Sigmoid colon (tissue), 7 donors: Measurements from ENCODE around the gene GRIK3. TPM values are rescaled to one million over a fixed set of nuclear protein-coding genes. Genes with fewer than 3 reads are reported as not detected.

Experiments used
- DNase-seq: peaks from one replicate; pipeline ENCODE4 v3.0.0-alpha.2; 2019
- H3K27ac ChIP-seq, 4 donors: fragments of 200-600 bp; sonication (generic); one replicate each; pipeline ENCODE4 v1.5.1; 2016 to 2019; ENCODE audit warnings: mild to moderate bottlenecking in 1 of 4
- H3K27me3 ChIP-seq, 3 donors: fragments of 200-600 bp; sonication (generic); one replicate each; pipeline ENCODE4 v1.5.1; 2019; ENCODE audit warnings: mild to moderate bottlenecking in 1 of 3
- H3K36me3 ChIP-seq, 4 donors: fragments of 200-600 bp; sonication (generic); one replicate each; pipeline ENCODE4 v1.5.1; 2016 to 2019
- H3K4me1 ChIP-seq, 4 donors: fragments of 200-600 bp; sonication (generic); one replicate each; pipeline ENCODE4 v1.5.1; 2017 to 2019
- H3K4me3 ChIP-seq, 4 donors: fragments of 200-600 bp; sonication (generic); one replicate each; pipeline ENCODE4 v1.5.1; 2017 to 2019; ENCODE audit warnings: mild to moderate bottlenecking in 2 of 4, moderate library complexity in 1 of 4
- H3K9me3 ChIP-seq, 4 donors: fragments of 200-600 bp in 3 of 4; sonication (generic) in 3 of 4; one replicate each; pipeline versions ENCODE4 v1.5.1 to v1.6.1; 2013 to 2019
- EP300 ChIP-seq, 4 donors: sonication (generic); formaldehyde crosslinking; IDR thresholded peaks; one replicate each; pipeline ENCODE4 v1.6.1; 2017; ENCODE audit warnings: antibody characterized with exemption in 4 of 4
- POLR2A ChIP-seq, 2 donors: fragments of 450-650 bp; IDR thresholded peaks; one replicate each; pipeline ENCODE4 v1.6.1; 2016; ENCODE audit warnings: antibody characterized with exemption in 2 of 2, mild to moderate bottlenecking in 2 of 2, moderate library complexity in 2 of 2
- POLR2AphosphoS5 ChIP-seq, 4 donors: sonication (generic); formaldehyde crosslinking; IDR thresholded peaks; one replicate each; pipeline ENCODE4 v1.6.1; 2017; ENCODE audit warnings: antibody characterized with exemption in 4 of 4
- WGBS, 2 donors: extraction: QIAGEN DNeasy Blood & Tissue Kit; methylation state at CpG; one replicate each; pipeline ENCODE4 v1.1.7; 2013; 5-methylcytosine and 5-hydroxymethylcytosine counted together
- intact Hi-C: fragments of 100-400 bp; cut with DNase I; formaldehyde crosslinking; loops from one replicate; pipeline ENCODE4 v1.15.1; 2023
- polyA plus RNA-seq, 3 donors: library from polyadenylated mRNA; stranded (reverse); fragments of 200-250 nt; gene quantifications; one replicate each; pipeline ENCODE4 v1.2.3, GENCODE V29; 2013
- total RNA-seq, 4 donors: library from RNA; depleted of rRNA; stranded (reverse); fragments of >200 nt; gene quantifications; one replicate each; pipeline ENCODE4 v1.1.0, GENCODE V29; 2016
- TF ChIP-seq, protein P1 (sequence below), 4 experiments: fragments of 450-650 bp in 3 of 4; fragments of 200-600 bp in 1 of 4; IDR thresholded peaks; one replicate each; pipeline ENCODE4 v1.5.1; 2016 to 2019; ENCODE audit warnings: antibody characterized with exemption in 4 of 4, mild to moderate bottlenecking in 3 of 4, moderate library complexity in 2 of 4
- donor health status: healthy with polysubstance abuse.
- donor health status: Bipolar disorder and iron deficiency.
- donor health status: healthy.

Gene GRIK3
- total and polyA plus RNA-seq, 7 donors, result 0.60 to 7.1 (median 3.4) TPM; not detected in 1

DNA sequence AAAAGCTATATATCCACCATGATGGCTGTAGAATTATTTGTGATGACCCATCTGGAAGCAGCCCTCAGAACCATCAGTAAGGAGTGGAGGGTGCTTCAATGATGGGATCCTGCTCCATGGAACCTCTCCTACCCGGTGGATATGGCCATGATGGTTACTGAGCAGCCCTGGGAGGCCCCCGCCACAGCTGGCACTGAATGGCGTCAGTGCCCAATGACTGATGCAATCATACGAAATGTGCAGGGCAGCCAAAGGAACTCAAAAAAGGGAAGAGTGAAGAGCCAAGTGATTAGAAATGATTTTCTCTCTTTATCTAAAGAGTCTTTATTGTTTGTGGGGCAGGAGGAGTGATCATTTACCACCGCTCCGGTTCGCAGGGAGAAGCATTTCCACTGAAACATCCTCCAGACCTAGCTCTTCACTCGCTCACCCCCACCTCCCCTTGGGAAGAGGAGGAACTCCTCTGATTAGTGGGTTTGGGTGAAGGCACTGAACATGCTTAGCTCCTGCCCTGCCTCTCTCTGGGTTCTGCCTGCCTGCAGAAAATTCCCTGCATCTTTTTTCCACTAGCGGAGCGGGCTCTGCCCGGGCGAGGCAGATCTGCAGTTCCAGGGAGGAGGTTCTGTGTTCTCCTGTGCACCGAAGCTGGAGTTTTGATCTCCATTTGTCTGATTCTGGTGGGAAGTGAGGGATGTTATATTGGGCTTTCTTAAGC lies 260.3 kb downstream of the GRIK3 start:
- Histone ChIP-seq H3K9me3 (no peaks in the 10 kb centered on the region), H3K36me3 (no peaks in the 10 kb centered on the region), H3K27me3 (peaks cover 0 to 75% (median 23%) of the 10 kb centered on the region in 3 donors), H3K4me3 (no peak overlapping the region), H3K4me1 (no peaks in the 10 kb centered on the region), H3K27ac (no peak overlapping the region)
- TF ChIP-seq, protein P1, sequence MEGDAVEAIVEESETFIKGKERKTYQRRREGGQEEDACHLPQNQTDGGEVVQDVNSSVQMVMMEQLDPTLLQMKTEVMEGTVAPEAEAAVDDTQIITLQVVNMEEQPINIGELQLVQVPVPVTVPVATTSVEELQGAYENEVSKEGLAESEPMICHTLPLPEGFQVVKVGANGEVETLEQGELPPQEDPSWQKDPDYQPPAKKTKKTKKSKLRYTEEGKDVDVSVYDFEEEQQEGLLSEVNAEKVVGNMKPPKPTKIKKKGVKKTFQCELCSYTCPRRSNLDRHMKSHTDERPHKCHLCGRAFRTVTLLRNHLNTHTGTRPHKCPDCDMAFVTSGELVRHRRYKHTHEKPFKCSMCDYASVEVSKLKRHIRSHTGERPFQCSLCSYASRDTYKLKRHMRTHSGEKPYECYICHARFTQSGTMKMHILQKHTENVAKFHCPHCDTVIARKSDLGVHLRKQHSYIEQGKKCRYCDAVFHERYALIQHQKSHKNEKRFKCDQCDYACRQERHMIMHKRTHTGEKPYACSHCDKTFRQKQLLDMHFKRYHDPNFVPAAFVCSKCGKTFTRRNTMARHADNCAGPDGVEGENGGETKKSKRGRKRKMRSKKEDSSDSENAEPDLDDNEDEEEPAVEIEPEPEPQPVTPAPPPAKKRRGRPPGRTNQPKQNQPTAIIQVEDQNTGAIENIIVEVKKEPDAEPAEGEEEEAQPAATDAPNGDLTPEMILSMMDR (IDR thresholded peaks at IDR 0.05), result no peak
- no peak for TF ChIP-seq POLR2A (IDR thresholded peaks at IDR 0.05)
- no peak for TF ChIP-seq EP300 (IDR thresholded peaks at IDR 0.05)
- TF ChIP-seq POLR2AphosphoS5 (IDR thresholded peaks at IDR 0.05), result no peak
- intact Hi-C loops, result no loop called here
- DNase-seq, result no peak
- WGBS, 2 donors, result 80 to 87% methylated on average over 13 of the region's 13 CpGs

DNA sequence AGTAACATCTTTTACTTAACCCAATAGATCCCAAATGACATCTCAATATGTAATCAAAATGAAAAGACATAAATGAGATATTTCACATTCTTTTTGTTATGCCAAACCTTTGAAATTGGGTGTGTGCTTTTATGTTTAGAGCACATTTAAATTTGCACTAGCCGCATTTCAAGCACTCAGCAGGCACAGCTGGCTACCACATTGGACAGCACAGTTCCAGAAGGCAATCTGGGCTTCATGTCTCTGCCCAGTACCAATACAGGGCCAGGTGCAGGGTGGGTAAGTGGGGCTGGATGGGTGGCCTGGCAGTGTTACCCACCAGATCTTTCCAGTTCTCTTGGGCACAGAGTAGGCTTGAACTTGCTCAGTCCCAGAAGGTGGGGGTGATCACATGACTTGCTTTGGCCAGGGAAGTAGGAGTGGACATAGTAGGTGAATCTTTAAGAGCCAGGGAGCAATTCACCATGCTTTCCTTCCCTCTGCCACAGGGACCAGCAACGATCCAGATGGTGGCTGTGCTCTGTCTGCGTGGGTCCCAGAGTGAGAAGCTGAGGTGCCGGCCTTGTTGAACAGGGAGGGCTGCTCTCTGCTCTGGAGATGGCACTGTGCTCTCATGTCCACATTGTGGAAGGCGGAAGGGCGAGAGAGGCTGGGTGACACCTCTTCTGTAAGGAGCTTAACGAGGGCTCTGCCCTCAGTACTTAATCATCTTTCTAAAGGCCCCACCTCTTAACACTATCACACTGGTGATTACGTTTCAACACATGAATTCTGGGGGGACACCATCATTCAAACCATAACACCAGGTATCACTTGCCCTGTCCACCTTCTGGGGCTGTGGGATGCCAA lies 261.4 kb downstream of the GRIK3 start:
- no peak for DNase-seq
- H3K27ac ChIP-seq, result no peak overlapping the region
- no peaks in the 10 kb centered on the region for H3K36me3 ChIP-seq
- no peak overlapping the region for H3K4me3 ChIP-seq
- intact Hi-C loops, result no loop called here
- peaks cover 0 to 79% (median 23%) of the 10 kb centered on the region in 3 donors for H3K27me3 ChIP-seq
- no peaks in the 10 kb centered on the region for H3K9me3 ChIP-seq
- WGBS, 2 donors, result 78 to 83% methylated on average over 8 of the region's 8 CpGs
- H3K4me1 ChIP-seq, result no peaks in the 10 kb centered on the region
- TF ChIP-seq POLR2A (IDR thresholded peaks at IDR 0.05), result no peak
- TF ChIP-seq EP300 (IDR thresholded peaks at IDR 0.05), result no peak
- TF ChIP-seq, protein P1 (IDR thresholded peaks at IDR 0.05), result no peak
- TF ChIP-seq POLR2AphosphoS5 (IDR thresholded peaks at IDR 0.05), result no peak

DNA sequence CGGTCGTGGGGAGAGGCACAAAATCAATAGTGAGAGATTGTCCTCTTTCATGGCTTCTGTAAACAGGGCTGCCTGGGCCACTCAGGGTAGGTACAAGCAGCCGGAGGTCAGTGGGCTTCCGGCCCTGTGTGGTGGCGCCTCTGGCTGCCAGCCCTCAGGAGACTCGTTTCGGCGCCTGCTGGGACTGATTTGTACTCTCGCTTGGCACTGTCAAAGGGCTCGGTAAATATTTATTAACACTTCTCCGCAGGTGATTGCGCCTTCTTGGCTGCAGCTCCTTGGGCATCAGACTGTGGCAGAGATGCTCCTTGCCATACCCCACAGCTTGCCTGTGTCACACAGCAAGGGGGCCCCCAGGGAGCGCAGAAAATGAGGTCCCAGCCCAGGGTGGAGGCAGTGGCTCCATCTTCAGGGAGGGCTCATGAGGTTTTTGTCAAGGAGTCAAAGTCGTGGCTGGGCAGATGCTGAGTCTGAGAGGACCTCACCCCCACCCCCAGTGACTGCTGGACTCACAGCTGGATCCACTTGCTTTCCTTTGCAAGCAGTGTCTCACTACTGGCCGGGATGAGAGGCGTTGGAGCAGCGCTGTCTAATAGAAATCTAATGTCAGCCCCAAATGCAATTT lies 262.5 kb downstream of the GRIK3 start:
- Histone ChIP-seq H3K4me1 (no peaks in the 10 kb centered on the region), H3K36me3 (no peaks in the 10 kb centered on the region), H3K27ac (no peak overlapping the region), H3K4me3 (no peak overlapping the region), H3K9me3 (no peaks in the 10 kb centered on the region), H3K27me3 (peaks cover 0 to 74% (median 23%) of the 10 kb centered on the region in 3 donors)
- intact Hi-C loops, result no loop called here
- no peak for TF ChIP-seq EP300 (IDR thresholded peaks at IDR 0.05)
- TF ChIP-seq POLR2AphosphoS5 (IDR thresholded peaks at IDR 0.05), result no peak
- no peak for TF ChIP-seq POLR2A (IDR thresholded peaks at IDR 0.05)
- peak; percentile 50 for DNase-seq
- 10 to 12% methylated on average over 17 of the region's 17 CpGs for WGBS, 2 donors

DNA sequence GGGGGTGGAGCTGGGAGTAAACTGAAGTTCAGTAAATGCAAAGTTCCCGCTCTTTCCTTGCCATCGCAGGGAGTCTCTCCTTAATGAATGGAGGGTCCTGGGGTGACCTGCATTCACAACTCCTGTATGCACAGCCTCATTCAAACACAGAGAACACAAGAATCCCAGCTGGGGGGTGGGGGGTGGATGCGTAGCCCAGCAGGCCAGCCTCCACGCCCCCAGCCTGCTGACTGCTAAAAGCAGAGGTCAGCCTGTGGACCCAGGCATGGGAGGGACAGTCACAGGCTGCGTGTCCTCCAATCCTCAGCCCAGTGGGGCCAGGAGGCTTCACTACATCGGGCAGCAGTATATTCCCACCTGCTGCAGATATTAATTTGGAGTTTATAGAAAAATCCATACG lies 263.1 kb downstream of the GRIK3 start:
- Histone ChIP-seq H3K4me3 (no peak overlapping the region), H3K36me3 (no peaks in the 10 kb centered on the region), H3K27me3 (peaks cover 0 to 69% (median 23%) of the 10 kb centered on the region in 3 donors), H3K27ac (no peak overlapping the region), H3K4me1 (no peaks in the 10 kb centered on the region), H3K9me3 (no peaks in the 10 kb centered on the region)
- peak; percentile 25 for DNase-seq
- 25 to 27% methylated on average over 7 of the region's 7 CpGs for WGBS, 2 donors
- intact Hi-C loops, result no loop called here
- TF ChIP-seq POLR2A (IDR thresholded peaks at IDR 0.05), result no peak
- TF ChIP-seq, protein P1 (IDR thresholded peaks at IDR 0.05), result no peak
- TF ChIP-seq EP300 (IDR thresholded peaks at IDR 0.05), result no peak
- no peak for TF ChIP-seq POLR2AphosphoS5 (IDR thresholded peaks at IDR 0.05)
